Measurements from ENCODE around the gene GNG12.

DNA sequence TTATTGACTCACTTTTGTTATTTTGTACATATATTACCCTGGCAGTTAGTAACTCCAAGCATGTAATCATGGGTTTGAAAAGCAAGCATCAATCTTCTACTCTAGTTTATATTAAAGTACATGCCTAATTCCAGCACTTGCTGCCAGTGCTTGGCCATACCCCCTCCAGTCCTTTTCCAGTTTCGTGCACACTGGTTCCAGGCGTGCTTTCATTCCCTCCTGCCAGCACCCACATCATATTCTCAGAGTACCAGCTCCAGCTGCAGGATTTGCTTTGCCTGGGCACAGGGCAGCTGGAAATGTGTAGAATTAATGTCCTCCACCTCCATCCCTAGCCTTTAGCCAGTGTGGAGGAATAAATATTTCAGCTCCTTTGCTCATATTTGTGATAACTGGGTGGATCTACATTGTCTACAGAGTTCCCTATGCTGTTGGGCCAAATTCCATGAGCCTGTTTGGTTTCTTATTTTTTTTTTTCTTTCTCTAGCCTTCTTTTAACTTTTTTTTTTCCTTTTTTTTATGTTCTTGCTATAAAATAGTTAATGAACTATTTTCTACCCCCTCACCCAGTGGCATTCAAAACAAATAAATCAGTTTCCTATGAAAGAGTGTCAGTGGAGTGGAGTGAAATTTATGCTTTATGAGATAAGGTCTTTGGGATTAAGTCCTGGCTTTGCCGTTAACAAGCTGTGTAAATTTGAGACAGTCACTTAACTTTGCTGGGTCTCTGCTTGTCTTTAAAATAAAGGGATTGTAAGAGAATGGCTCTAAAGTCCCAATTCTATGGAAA is 2.6 kb upstream of the GNG12 start:
- TF ChIP-seq, protein P1, sequence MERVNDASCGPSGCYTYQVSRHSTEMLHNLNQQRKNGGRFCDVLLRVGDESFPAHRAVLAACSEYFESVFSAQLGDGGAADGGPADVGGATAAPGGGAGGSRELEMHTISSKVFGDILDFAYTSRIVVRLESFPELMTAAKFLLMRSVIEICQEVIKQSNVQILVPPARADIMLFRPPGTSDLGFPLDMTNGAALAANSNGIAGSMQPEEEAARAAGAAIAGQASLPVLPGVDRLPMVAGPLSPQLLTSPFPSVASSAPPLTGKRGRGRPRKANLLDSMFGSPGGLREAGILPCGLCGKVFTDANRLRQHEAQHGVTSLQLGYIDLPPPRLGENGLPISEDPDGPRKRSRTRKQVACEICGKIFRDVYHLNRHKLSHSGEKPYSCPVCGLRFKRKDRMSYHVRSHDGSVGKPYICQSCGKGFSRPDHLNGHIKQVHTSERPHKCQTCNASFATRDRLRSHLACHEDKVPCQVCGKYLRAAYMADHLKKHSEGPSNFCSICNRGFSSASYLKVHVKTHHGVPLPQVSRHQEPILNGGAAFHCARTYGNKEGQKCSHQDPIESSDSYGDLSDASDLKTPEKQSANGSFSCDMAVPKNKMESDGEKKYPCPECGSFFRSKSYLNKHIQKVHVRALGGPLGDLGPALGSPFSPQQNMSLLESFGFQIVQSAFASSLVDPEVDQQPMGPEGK (CRISPR knock-in tag; IDR thresholded peaks at IDR 0.05; ENCODE audit: borderline replicate concordance), result no peak
- TF ChIP-seq ARNTL (CRISPR knock-in tag; IDR thresholded peaks at IDR 0.05; ENCODE audit: borderline replicate concordance, low read depth) (no peak), ZFP30 (CRISPR knock-in tag; IDR thresholded peaks at IDR 0.05) (no peak), ZNF565 (CRISPR knock-in tag; conservative IDR thresholded peaks at IDR 0.05; ENCODE audit: low read depth) (no peak), CSDC2 (CRISPR knock-in tag; IDR thresholded peaks at IDR 0.05) (no peak), CSRNP3 (CRISPR knock-in tag; IDR thresholded peaks at IDR 0.05) (no peak), CREB5 (CRISPR knock-in tag; IDR thresholded peaks at IDR 0.05; ENCODE audit: low read depth) (no peak), BACH2 (CRISPR knock-in tag; IDR thresholded peaks at IDR 0.05; ENCODE audit: borderline replicate concordance) (no peak), ZFP3 (CRISPR knock-in tag; IDR thresholded peaks at IDR 0.05) (no peak), OSR1 (CRISPR knock-in tag; IDR thresholded peaks at IDR 0.05) (no peak), ESRRG (CRISPR knock-in tag; IDR thresholded peaks at IDR 0.05) (no peak)
- TF ChIP-seq, protein P2, sequence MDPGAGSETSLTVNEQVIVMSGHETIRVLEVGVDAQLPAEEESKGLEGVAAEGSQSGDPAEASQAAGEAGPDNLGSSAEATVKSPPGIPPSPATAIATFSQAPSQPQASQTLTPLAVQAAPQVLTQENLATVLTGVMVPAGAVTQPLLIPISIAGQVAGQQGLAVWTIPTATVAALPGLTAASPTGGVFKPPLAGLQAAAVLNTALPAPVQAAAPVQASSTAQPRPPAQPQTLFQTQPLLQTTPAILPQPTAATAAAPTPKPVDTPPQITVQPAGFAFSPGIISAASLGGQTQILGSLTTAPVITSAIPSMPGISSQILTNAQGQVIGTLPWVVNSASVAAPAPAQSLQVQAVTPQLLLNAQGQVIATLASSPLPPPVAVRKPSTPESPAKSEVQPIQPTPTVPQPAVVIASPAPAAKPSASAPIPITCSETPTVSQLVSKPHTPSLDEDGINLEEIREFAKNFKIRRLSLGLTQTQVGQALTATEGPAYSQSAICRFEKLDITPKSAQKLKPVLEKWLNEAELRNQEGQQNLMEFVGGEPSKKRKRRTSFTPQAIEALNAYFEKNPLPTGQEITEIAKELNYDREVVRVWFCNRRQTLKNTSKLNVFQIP (CRISPR knock-in tag; IDR thresholded peaks at IDR 0.05; ENCODE audit: borderline replicate concordance, low read depth), result no peak
